Activated T-helper 1 cell treated with anti-CD3 and anti-CD28 coated beads, Interleukin-2, amount 50 U/mL, for 16 hours (primary cell): Measurements from ENCODE around the gene GNAT2.

ENCODE experiments used
- DNase-seq, 2 donors: peaks; one replicate each; pipeline ENCODE4 v3.0.0-alpha.2; 2020; ENCODE audit warnings: low read depth in 1 of 2, low spot score in 1 of 2

GNAT2 gene

GRCh38 chr1:109566982-109567381 is 52.4 kb downstream of the GNAT2 start:
- DNase-seq, result no peak

- no peak for DNase-seq
These were observed 54.2 kb downstream of the GNAT2 start for GRCh38 chr1:109565241-109565640.

GRCh38 chr1:109564194-109564878 is 55.1 kb downstream of the GNAT2 start:
- no peak for DNase-seq

GRCh38 chr1:109559995-109560394 is 59.4 kb downstream of the GNAT2 start:
- DNase-seq, result no peak

DNA sequence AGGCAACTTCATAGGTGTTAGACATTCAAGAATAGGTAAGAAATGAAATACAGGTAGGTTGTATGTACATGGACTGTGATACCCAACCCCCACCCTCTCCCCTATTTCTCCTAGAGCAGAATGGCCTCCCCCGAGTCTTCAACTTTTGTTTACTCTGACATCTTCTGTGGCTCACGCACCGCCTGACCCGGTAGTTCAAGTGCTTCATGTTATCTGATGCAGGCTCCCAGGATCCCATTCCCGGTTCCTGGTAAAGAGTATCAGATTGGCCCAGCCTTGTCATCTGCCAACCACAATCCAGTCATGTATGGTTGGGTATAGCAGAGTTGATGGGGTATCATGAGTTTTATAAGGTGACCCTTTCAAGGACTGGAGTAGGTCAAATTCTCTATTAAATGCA is 61.9 kb downstream of the GNAT2 start:
- no peak for DNase-seq

DNA sequence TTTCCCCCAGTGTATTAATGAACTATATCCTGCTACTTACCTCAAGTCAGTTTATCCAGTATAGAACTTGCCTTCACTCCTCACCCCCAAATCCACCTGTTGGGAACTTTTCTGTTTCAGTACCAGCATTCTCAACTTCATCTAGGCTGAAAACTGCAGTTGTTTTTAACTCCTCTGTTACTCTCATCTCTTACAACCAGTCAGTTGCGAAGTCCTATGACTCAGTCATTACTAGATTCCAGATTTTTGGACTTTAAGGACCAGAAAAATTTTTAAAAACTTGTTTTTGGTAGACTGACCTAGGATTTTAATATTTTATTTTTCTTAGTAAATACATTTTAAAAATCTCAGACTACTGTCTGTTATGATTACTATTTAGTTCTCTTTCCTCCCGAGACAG is 62.9 kb downstream of the GNAT2 start:
- no peak for DNase-seq
